ENCODE results near the gene GABRB3.
"Not testable (repeated sequence)": the region's sequence is repeated elsewhere in the genome, so short reads cannot be mapped to it uniquely, and the experiment has no call there.

Gene GABRB3

GRCh38 chr15:26731965-26732364 is 40.9 kb downstream of the GABRB3 start:
- DNase-seq: no peak

GRCh38 chr15:26729581-26729980 is 43.3 kb downstream of the GABRB3 start:
- no peak for DNase-seq

GRCh38 chr15:26729030-26729429 is 43.8 kb downstream of the GABRB3 start:
- DNase-seq: no peak

- DNase-seq: no peak
Measured at GRCh38 chr15:26724381-26725150, 48.3 kb downstream of the GABRB3 start.

- DNase-seq: no peak
Measured at GRCh38 chr15:26722621-26723160, 50.2 kb downstream of the GABRB3 start.

GRCh38 chr15:26721232-26721967 is 51.5 kb downstream of the GABRB3 start:
- DNase-seq: no peak

GRCh38 chr15:26720546-26720945 is 52.3 kb downstream of the GABRB3 start:
- DNase-seq: no peak

- DNase-seq: not testable (repeated sequence)
Measured at GRCh38 chr15:26719866-26720265, 53.0 kb downstream of the GABRB3 start.

GRCh38 chr15:26716069-26716468 is 56.8 kb downstream of the GABRB3 start:
- DNase-seq: no peak

- DNase-seq: no peak
Measured at GRCh38 chr15:26713498-26713897, 59.4 kb downstream of the GABRB3 start.

GRCh38 chr15:26712335-26712734 is 60.5 kb downstream of the GABRB3 start:
- DNase-seq: no peak

GRCh38 chr15:26711445-26711844 is 61.4 kb downstream of the GABRB3 start:
- no peak for DNase-seq

- no peak for DNase-seq
Measured at GRCh38 chr15:26702381-26702780, 70.5 kb downstream of the GABRB3 start.

- no peak for DNase-seq
Measured at GRCh38 chr15:26698555-26698954, 74.3 kb downstream of the GABRB3 start.

- no peak for DNase-seq
Measured at GRCh38 chr15:26697913-26698312, 75.0 kb downstream of the GABRB3 start.

GRCh38 chr15:26691249-26691648 is 81.6 kb downstream of the GABRB3 start:
- no peak for DNase-seq

GRCh38 chr15:26690778-26691177 is 82.1 kb downstream of the GABRB3 start:
- DNase-seq: no peak

GRCh38 chr15:26689462-26689861 is 83.4 kb downstream of the GABRB3 start:
- DNase-seq: no peak

GRCh38 chr15:26686547-26687187 is 86.2 kb downstream of the GABRB3 start:
- no peak for DNase-seq

- DNase-seq: no peak
Measured at GRCh38 chr15:26682598-26683164, 90.2 kb downstream of the GABRB3 start.

GRCh38 chr15:26679927-26680326 is 92.9 kb downstream of the GABRB3 start:
- no peak for DNase-seq

- no peak for DNase-seq
Measured at GRCh38 chr15:26676115-26676514, 96.8 kb downstream of the GABRB3 start.

- DNase-seq: no peak
Measured at GRCh38 chr15:26674467-26674866, 98.4 kb downstream of the GABRB3 start.

All from bone marrow (tissue), 2 donors.